ENCODE data around the gene ATP23.

ATP23 gene

DNA sequence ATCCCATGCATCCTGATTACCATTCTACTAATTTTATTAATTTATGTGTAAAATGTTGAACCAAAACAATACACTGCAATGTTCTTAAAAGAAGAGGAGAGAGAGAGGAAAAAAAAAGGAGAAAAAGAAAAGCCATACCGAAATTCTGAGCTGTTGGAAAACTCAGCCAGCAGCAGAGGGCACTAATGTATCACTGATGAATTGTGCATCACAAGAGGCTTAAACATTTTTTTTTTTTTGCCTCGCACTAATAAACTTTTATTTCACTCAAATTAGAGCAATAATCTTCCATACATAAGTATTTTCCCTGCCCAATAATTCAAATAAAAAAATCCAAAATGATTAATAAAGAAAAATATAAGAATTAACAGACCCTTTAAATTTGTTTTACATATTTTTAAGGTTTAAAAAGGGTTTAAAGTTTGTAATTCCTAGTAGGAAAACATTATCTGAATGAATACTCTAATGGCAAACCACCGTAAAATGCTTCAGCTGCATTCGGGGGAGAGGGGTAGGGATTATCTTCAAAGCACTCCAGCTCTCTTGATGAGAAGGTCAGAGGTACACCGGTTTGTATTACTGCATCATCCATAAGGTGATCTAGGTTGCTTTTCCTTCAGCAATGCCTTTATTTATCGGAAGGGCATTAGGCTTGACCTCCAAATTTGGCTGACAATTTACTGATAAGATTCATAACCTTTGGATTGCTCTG, 41.9 kb downstream of the ATP23 start:
- DNase-seq (ENCODE audit: low read depth): peak; percentile 30

DNA sequence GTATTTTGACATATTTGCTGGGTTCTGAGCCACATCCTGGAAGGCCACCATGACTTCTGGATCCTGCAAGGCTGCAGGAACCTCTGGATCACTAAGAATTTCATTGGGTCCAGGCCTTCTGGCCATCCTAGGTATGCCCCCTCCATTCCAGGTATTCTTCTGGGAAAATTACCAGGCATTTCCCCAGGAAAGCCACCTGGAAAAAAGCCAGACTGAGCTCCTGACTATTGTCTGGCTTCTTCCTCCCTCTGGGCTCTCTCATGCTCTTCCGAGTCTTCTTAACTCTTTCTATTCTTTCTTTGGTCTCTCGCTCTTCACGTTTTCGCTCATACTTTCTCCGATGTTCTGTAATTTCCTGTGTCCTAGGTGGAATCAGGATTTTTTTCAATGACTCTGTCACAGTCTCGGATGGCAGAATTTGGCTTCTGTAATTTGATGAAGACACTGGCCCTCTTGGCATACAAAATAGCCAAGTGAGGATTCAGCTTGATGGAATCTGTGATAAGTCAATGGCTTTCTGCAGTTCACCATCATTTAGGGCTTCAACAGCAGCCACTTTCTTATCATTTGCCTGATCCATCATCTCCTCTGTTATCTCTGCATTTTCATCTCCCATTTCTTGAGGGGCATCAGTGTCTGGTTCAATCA, 42.6 kb downstream of the ATP23 start:
- DNase-seq (ENCODE audit: low read depth): no peak

GRCh38 chr12:57984629-57985151, 43.3 kb downstream of the ATP23 start:
- no peak for DNase-seq (ENCODE audit: low read depth)

DNA sequence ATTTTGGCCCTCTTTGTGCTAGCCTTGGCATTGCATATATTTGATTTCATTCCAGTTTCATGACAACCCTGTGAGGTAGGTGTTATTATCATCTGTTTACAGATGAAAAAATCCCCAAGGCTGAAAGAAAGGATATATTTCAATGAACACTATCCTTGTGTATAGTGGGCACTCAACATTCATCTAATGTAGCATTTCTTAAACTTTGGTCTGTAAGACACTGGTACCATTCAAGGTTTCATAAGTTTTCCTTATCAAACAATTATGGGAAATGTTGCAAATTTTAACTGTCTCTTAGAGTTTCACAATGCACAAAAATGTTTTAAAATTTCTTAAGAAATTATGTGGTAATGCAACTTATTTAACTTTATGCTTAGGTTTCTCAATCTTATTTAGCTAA, 44.3 kb downstream of the ATP23 start:
- no peak for DNase-seq (ENCODE audit: low read depth)

DNA sequence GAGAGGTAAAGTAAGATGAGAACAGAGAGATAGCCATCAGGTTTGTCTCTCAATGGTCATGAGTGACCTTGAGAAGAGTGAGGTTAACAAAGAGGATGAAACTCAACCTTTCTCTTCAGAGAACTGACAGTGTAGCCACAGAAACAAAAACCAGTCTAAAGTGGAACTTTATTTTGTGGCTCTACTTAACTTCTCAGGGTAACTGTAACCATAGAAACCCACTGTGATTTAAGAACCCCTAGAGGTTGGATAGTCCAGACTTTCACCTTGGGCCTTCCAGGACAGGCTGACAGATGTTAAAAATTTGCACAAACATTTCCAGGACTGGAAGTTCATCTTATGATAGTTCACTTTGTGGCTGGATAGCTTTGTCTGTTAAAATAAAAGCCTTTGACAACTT, 48.5 kb downstream of the ATP23 start:
- no peak for DNase-seq (ENCODE audit: low read depth)

DNA sequence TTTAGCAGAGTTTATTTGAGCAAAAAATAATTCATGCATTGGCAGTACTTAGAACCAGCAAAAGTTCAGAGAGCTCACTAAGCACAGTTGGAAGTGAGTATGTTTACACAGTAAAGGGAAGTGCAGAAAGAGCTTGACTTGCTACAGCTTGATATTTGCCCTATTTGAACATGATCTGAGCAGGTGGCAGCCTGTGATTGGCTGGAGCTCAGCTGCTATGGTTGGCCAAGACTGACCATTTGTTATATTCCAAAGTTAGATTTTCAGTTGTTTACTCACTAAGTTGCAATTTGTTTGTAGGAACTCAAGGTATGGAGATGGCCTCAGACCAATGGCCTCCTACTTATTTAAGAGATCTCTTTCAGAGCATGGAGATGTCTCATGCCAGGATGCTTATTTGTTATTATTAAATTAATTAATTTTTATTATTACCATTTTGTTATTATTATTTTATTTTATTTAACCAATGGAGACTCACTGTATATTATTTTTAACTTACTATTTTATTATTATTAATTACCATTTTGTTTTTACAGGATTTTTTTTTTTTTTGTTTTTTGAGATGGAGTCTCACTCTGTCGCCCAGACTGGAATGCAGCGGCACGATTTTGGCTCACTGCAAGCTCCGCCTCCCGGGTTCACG, 49.0 kb downstream of the ATP23 start:
- no peak for DNase-seq (ENCODE audit: low read depth)

DNA sequence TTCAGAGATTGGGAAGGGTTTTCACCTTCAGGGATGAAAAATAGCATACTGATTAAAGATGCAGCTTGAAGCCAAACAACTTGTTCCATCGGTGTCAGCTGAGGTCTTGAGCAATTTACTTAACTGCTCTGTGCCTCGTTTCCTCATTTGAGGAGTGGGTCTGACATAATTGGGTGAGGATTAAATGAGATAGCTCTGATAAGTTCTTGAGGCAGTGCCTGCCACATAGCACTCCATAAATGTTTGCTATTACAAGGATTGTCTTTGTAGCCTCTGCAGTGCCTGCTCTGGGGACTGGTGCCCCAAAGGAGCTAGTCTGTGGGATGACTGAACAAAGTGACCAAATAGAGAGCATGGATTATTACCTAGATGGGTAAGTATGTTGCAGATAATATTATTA, 50.6 kb downstream of the ATP23 start:
- no peak for DNase-seq (ENCODE audit: low read depth)

DNA sequence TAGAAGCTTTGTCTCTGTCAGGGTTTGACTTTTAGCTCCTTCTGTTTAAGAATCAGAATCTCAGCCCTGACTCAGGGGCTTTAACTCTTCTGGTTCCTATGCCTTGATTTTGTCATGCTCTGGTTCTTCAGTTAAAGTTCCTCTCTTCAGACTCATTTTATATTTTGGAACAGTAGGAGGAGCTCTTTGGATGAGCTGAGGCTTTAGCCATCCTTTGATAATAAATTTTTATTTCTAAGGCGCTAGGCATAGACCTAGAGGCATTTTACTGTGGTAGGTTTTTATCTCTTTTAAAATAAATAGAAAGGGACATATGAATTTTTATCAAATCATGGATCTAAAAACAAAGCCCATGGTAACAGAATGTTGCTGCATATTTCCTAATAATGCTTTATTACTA, 51.7 kb downstream of the ATP23 start:
- DNase-seq (ENCODE audit: low read depth): no peak

DNA sequence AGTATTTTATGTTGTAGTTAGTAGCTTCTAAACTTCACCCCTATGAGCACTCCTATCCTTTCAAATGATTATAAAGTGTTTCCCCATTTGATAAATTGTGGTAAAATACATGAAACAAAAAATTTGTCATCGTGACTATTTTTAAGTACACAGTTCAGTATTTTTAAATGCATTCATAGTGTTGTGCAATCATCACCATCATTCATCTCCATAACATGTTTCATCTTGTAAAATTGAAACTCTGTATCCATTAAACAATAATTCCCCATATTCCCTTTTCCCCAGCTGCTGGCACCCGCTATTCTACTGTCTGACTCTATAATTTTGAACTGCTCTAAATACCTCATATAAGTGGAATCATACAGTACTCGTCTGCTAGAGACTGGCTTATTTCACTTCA, 52.5 kb downstream of the ATP23 start:
- DNase-seq (ENCODE audit: low read depth): no peak

DNA sequence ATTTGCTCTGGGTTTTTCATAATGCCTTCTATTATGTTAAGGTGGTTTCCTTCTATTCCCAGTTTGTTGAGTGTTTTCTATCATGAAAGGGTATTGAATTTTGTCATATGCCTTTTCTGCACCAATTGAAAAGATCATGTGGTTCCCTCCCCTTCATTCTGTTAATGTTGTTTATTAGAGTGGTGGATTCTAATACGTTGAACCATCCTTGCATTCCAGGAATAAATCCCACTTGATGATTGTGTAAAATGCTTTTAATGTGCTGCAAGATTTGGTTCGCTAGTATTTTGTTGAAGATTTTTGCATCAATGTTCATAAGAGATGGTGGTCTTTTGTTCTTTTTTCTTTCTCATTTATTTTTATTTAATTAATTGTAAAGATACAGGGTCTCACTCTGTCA, 55.2 kb downstream of the ATP23 start:
- no peak for DNase-seq (ENCODE audit: low read depth)

DNA sequence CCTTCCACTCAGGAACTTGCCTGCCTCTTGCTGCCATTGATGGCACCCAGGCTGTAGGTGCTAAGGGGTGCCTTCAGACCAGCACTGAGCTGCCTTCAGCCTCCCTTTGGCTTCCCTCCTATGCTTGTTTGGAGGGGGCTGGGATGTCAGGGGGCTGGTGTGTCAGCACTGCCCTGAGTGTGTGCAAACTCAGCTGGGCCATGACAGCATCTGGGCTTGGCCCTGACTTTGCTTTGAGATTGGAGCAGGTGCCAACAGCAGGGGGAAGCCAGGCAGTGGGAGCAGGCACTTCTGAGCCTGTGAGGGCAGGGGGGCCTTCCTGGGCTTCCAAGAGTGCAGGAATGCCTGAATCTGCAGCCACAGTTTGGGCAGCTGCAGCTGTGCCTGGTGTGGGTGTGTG, 56.9 kb downstream of the ATP23 start:
- DNase-seq (ENCODE audit: low read depth): no peak

DNA sequence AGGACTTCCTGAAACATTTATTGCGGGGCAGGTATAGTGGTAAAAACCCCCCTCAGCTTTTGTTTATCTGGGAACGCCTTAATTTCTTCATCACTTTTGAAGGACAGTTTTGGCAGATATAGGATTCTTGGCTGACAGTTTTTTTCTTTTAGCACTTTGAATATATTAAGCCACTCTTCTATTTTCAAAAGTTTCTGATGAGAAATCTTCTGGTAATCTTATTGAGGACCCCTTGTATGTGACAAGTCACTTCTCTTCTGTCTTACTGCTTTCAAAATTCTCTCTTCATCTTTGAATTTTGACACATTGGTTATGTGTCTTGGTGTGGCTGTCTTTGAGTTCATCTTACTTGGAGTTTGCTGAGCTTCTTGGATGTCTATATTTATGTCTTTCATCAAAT, 59.1 kb downstream of the ATP23 start:
- no peak for DNase-seq (ENCODE audit: low read depth)

- DNase-seq (ENCODE audit: low read depth): no peak
These were observed 66.5 kb downstream of the ATP23 start for GRCh38 chr12:58007875-58008274.

GRCh38 chr12:58008634-58009033, 67.3 kb downstream of the ATP23 start:
- DNase-seq (ENCODE audit: low read depth): no peak
